ENCODE measurements around the gene SPP1. TPM values are rescaled to one million over a fixed set of nuclear protein-coding genes. Genes with fewer than 3 reads are reported as not detected.

The SPP1 gene
- total and polyA plus RNA-seq, 3 experiments from 2014 or later: 4.9 to 7.2 TPM; not detected in 1

DNA sequence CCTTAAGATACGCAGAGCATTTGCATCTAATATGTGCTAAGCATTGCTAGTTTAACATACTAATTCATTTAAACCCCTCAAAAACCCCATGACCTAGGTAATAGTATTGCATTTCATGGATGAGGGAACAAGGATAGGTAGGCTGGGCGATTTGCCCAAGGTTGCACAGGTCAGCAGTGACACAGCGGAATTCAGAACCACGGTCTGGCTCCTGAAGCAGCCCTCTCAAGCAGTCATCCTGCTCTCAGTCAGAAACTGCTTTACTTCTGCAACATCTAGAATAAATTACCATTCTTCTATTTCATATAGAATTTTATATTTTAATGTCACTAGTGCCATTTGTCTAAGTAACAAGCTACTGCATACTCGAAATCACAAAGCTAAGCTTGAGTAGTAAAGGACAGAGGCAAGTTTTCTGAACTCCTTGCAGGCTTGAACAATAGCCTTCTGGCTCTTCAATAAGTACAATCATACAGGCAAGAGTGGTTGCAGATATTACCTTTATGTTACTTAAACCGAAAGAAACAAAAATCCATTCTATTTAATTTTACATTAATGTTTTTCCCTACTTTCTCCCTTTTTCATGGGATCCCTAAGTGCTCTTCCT, 555 bp upstream of the SPP1 start:
- Histone ChIP-seq H3K4me3 (ENCODE audit: low read length) (no peak overlapping the region), H3K27me3 (ENCODE audit: insufficient read depth, low read length, poor library complexity, severe bottlenecking) (peaks cover 3% of the 10 kb centered on the region), H3K36me3 (ENCODE audit: insufficient read depth, low read length) (no peaks in the 10 kb centered on the region), H3K27ac (ENCODE audit: low read depth, low read length) (no peak overlapping the region), H3K4me1 (ENCODE audit: insufficient read depth, low read length) (peaks cover 8% of the 10 kb centered on the region), H3K9me3 (ENCODE audit: low read length) (no peaks in the 10 kb centered on the region)
- Mint-ChIP-seq H3K36me3 (no peaks in the 10 kb centered on the region), H3K27ac (no peak overlapping the region), H3K4me3 (peak overlapping the region in 2 of 7 donors; percentile 35 to 59), H3K9me3 (no peaks in the 10 kb centered on the region), H3K4me1 (peaks cover 9 to 13% (median 10%) of the 10 kb centered on the region in 3 donors), H3K27me3 (peaks cover 28 to 51% of the 10 kb centered on the region in 2 donors)
- ChIA-PET POLR2A (no interaction called here), CTCF (no interaction called here)
- no peak for DNase-seq

DNA sequence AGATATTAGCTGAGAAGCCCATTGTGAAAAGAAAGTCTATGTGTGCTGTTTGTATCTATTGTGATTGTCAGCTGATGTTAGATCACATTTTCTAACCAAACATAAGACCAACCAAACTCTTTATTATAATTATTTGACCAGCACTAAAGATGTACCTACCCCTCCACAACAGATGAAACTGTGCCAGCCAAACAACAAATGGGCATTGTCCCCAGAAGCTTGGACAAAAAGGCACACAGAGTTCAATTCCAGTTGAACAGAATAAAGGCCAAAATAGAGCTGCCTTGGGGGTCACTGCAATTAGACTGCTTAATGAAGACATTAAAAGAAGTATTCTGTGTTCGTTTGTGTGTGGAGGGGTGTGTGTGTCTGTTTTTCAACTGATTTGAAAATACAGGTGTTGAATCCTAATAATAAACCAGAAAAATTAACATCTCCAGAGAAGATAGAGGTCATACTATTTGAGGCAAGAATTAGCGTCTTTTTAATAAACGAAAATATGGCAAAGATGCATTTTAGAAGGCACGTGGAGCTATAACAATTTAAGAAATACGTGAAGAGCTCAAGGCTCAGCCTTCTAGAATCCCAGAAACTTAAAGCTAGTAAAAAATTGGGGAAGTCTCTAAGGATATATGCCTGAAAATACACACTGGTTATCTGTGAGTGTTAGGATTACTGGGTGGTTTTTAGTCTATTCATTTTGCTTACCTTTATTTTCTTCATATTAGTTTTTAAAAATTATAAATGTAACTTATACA, 2.2 kb downstream of the SPP1 start:
- Mint-ChIP-seq H3K27me3 (peaks cover 27 to 60% of the 10 kb centered on the region in 2 donors), H3K27ac (no peak overlapping the region), H3K4me3 (no peak overlapping the region), H3K36me3 (peaks cover 0 to 3% (median 0%) of the 10 kb centered on the region in 3 donors), H3K9me3 (no peaks in the 10 kb centered on the region), H3K4me1 (peaks cover 9 to 13% (median 10%) of the 10 kb centered on the region in 3 donors)
- Histone ChIP-seq H3K9me3 (ENCODE audit: low read length) (no peaks in the 10 kb centered on the region), H3K4me1 (ENCODE audit: insufficient read depth, low read length) (peaks cover 8% of the 10 kb centered on the region), H3K4me3 (ENCODE audit: low read length) (no peak overlapping the region), H3K36me3 (ENCODE audit: insufficient read depth, low read length) (no peaks in the 10 kb centered on the region), H3K27me3 (ENCODE audit: insufficient read depth, low read length, poor library complexity, severe bottlenecking) (peaks cover 3% of the 10 kb centered on the region), H3K27ac (ENCODE audit: low read depth, low read length) (no peak overlapping the region)
- POLR2A ChIA-PET: no interaction called here
- CTCF ChIA-PET: interaction anchor here (2.4 kb wide), 1 partner anchor 9 kb away, joined by 6 read pairs; no protein-coding TSS in a partner anchor
- DNase-seq: no peak

DNA sequence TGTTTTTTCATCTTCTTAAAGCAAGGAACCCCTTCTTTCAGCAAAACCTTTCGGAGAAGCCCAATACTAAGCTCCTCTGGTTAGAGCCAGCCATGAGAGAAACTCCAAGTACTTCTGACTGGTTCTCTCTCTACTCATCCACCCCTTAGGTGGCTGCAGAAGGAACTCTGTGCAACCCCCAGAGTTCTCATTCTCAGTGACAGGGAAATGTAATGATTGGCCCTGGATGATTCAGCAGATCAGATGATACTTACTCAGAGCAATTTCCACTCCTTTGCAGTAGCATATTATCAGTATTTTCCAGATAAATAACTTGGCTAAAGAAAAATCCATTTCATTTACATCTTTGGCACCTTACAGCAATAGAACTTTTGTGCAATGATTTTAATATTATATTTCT, 3.2 kb downstream of the SPP1 start:
- ChIA-PET CTCF (interaction anchor here (2.4 kb wide), 1 partner anchor 10 kb away, joined by 6 read pairs; no protein-coding TSS in a partner anchor), POLR2A (no interaction called here)
- H3K4me3 Mint-ChIP-seq: no peak overlapping the region
- no peak overlapping the region for H3K27ac Mint-ChIP-seq
- no peak overlapping the region for H3K27ac ChIP-seq (ENCODE audit: low read depth, low read length)
- DNase-seq: no peak
- peaks cover 0 to 3% (median 0%) of the 10 kb centered on the region in 3 donors for H3K36me3 Mint-ChIP-seq
- H3K4me1 ChIP-seq (ENCODE audit: insufficient read depth, low read length): peaks cover 8% of the 10 kb centered on the region
- H3K9me3 Mint-ChIP-seq: no peaks in the 10 kb centered on the region
- peaks cover 21 to 56% of the 10 kb centered on the region in 2 donors for H3K27me3 Mint-ChIP-seq
- H3K4me3 ChIP-seq (ENCODE audit: low read length): no peak overlapping the region
- H3K4me1 Mint-ChIP-seq: peaks cover 8 to 11% (median 9%) of the 10 kb centered on the region in 3 donors
- no peaks in the 10 kb centered on the region for H3K9me3 ChIP-seq (ENCODE audit: low read length)
- peaks cover 3% of the 10 kb centered on the region for H3K27me3 ChIP-seq (ENCODE audit: insufficient read depth, low read length, poor library complexity, severe bottlenecking)
- no peaks in the 10 kb centered on the region for H3K36me3 ChIP-seq (ENCODE audit: insufficient read depth, low read length)

DNA sequence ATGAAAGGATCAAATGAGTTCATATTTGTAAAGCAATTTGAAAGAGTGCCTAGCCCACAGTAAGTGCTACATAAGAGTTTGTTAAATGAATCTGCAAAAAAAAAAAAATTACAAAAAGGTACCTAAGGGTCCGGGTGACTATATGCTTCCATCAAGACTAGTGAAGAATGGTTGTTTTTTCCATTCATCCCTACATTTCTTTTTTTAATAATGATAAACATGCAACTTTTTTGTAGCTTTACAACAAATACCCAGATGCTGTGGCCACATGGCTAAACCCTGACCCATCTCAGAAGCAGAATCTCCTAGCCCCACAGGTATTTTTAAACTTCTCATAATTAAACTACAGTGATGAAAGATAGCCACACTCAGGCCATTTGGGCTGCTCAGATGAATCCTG, 4.3 kb downstream of the SPP1 start:
- peaks cover 0 to 3% (median 0%) of the 10 kb centered on the region in 3 donors for H3K36me3 Mint-ChIP-seq
- POLR2A ChIA-PET: no interaction called here
- no peak overlapping the region for H3K4me3 ChIP-seq (ENCODE audit: low read length)

DNA sequence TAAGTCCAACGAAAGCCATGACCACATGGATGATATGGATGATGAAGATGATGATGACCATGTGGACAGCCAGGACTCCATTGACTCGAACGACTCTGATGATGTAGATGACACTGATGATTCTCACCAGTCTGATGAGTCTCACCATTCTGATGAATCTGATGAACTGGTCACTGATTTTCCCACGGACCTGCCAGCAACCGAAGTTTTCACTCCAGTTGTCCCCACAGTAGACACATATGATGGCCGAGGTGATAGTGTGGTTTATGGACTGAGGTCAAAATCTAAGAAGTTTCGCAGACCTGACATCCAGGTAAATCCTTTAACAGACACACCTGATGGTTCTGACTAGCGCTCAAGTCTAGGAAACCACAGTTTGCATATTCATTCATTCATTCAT, 6.0 kb downstream of the SPP1 start:
- ChIA-PET CTCF (no interaction called here), POLR2A (no interaction called here)
- Histone ChIP-seq H3K4me1 (ENCODE audit: insufficient read depth, low read length) (no peaks in the 10 kb centered on the region), H3K9me3 (ENCODE audit: low read length) (no peaks in the 10 kb centered on the region), H3K27me3 (ENCODE audit: insufficient read depth, low read length, poor library complexity, severe bottlenecking) (no peaks in the 10 kb centered on the region), H3K36me3 (ENCODE audit: insufficient read depth, low read length) (no peaks in the 10 kb centered on the region), H3K4me3 (ENCODE audit: low read length) (no peak overlapping the region), H3K27ac (ENCODE audit: low read depth, low read length) (no peak overlapping the region)
- Mint-ChIP-seq H3K36me3 (peaks cover 0 to 3% (median 0%) of the 10 kb centered on the region in 3 donors), H3K27ac (no peak overlapping the region), H3K9me3 (no peaks in the 10 kb centered on the region), H3K4me1 (peaks cover 0 to 1% (median 0%) of the 10 kb centered on the region in 3 donors), H3K4me3 (no peak overlapping the region), H3K27me3 (peaks cover 18 to 63% of the 10 kb centered on the region in 2 donors)
- no peak for DNase-seq

More for the DNA sequence above, 4.3 kb downstream of the SPP1 start:
- H3K4me3 Mint-ChIP-seq: no peak overlapping the region
- Histone ChIP-seq H3K27me3 (ENCODE audit: insufficient read depth, low read length, poor library complexity, severe bottlenecking) (peaks cover 3% of the 10 kb centered on the region), H3K36me3 (ENCODE audit: insufficient read depth, low read length) (no peaks in the 10 kb centered on the region), H3K4me1 (ENCODE audit: insufficient read depth, low read length) (peaks cover 8% of the 10 kb centered on the region), H3K9me3 (ENCODE audit: low read length) (no peaks in the 10 kb centered on the region), H3K27ac (ENCODE audit: low read depth, low read length) (no peak overlapping the region)
- CTCF ChIA-PET: interaction anchor here (2.4 kb wide), 1 partner anchor 12 kb away, joined by 6 read pairs; no protein-coding TSS in a partner anchor
- no peak for DNase-seq
- peaks cover 20 to 58% of the 10 kb centered on the region in 2 donors for H3K27me3 Mint-ChIP-seq
- peaks cover 8 to 10% (median 9%) of the 10 kb centered on the region in 3 donors for H3K4me1 Mint-ChIP-seq
- no peaks in the 10 kb centered on the region for H3K9me3 Mint-ChIP-seq
- no peak overlapping the region for H3K27ac Mint-ChIP-seq

DNA sequence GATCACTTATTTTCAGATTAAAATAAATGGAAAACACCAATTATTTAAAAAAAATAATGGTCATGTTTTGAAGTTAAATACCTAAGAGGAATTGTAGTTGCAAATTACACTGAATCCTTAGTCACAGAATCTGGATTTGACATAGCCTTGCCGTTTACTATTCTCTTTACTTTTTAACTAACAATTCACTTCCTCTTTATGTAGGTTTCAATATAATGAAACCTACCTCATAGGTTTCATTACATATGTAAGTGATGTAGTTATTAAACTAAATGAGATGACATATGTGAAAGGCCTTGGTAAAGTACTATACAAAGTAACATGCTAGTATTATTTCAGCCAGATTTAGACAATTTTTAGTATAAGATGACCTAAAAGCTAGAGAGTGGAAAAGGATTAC, 6.5 kb downstream of the SPP1 start:
- H3K4me3 Mint-ChIP-seq: no peak overlapping the region
- H3K9me3 Mint-ChIP-seq: no peaks in the 10 kb centered on the region
- no peaks in the 10 kb centered on the region for H3K9me3 ChIP-seq (ENCODE audit: low read length)
- ChIA-PET CTCF (no interaction called here), POLR2A (no interaction called here)
- DNase-seq: no peak
- H3K27me3 ChIP-seq (ENCODE audit: insufficient read depth, low read length, poor library complexity, severe bottlenecking): no peaks in the 10 kb centered on the region
- no peaks in the 10 kb centered on the region for H3K36me3 ChIP-seq (ENCODE audit: insufficient read depth, low read length)
- peaks cover 0 to 1% (median 0%) of the 10 kb centered on the region in 3 donors for H3K4me1 Mint-ChIP-seq
- no peak overlapping the region for H3K4me3 ChIP-seq (ENCODE audit: low read length)
- peaks cover 0 to 3% (median 0%) of the 10 kb centered on the region in 3 donors for H3K36me3 Mint-ChIP-seq
- H3K27ac ChIP-seq (ENCODE audit: low read depth, low read length): no peak overlapping the region
- no peaks in the 10 kb centered on the region for H3K4me1 ChIP-seq (ENCODE audit: insufficient read depth, low read length)
- no peak overlapping the region for H3K27ac Mint-ChIP-seq
- H3K27me3 Mint-ChIP-seq: peaks cover 15 to 63% of the 10 kb centered on the region in 2 donors

DNA sequence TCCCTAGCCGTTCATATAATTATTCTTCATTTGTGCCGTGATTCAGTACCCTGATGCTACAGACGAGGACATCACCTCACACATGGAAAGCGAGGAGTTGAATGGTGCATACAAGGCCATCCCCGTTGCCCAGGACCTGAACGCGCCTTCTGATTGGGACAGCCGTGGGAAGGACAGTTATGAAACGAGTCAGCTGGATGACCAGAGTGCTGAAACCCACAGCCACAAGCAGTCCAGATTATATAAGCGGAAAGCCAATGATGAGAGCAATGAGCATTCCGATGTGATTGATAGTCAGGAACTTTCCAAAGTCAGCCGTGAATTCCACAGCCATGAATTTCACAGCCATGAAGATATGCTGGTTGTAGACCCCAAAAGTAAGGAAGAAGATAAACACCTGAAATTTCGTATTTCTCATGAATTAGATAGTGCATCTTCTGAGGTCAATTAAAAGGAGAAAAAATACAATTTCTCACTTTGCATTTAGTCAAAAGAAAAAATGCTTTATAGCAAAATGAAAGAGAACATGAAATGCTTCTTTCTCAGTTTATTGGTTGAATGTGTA, 7.0 kb downstream of the SPP1 start:
- Histone ChIP-seq H3K27me3 (ENCODE audit: insufficient read depth, low read length, poor library complexity, severe bottlenecking) (no peaks in the 10 kb centered on the region), H3K27ac (ENCODE audit: low read depth, low read length) (no peak overlapping the region), H3K36me3 (ENCODE audit: insufficient read depth, low read length) (no peaks in the 10 kb centered on the region), H3K4me1 (ENCODE audit: insufficient read depth, low read length) (no peaks in the 10 kb centered on the region), H3K4me3 (ENCODE audit: low read length) (no peak overlapping the region), H3K9me3 (ENCODE audit: low read length) (no peaks in the 10 kb centered on the region)
- DNase-seq: no peak
- Mint-ChIP-seq H3K4me3 (no peak overlapping the region), H3K27ac (no peak overlapping the region), H3K36me3 (peaks cover 0 to 3% (median 0%) of the 10 kb centered on the region in 3 donors), H3K27me3 (peaks cover 13 to 64% of the 10 kb centered on the region in 2 donors), H3K9me3 (no peaks in the 10 kb centered on the region), H3K4me1 (peaks cover 0 to 1% (median 0%) of the 10 kb centered on the region in 3 donors)
- ChIA-PET POLR2A (no interaction called here), CTCF (no interaction called here)

DNA sequence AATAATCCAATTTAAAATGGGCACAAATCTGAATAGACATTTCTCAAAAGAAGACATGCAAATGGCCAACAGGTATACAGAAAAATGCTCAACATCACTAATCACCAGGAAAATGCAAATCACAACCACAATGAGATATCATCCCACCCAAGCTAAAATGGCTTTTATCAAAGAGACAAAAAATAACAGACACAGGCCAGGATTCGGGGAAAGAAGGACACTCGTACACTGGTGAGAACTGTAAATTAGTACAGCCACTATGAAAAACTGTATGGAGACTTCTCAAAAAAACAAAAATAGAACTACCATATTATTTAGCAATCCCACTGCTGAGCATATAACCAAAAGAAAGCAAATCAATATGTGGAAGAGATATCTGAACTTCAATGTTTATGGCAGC, 8.5 kb downstream of the SPP1 start:
- H3K27ac ChIP-seq (ENCODE audit: low read depth, low read length): no peak overlapping the region
- Mint-ChIP-seq H3K27ac (no peak overlapping the region), H3K36me3 (peaks cover 0 to 3% (median 0%) of the 10 kb centered on the region in 3 donors), H3K4me1 (peaks cover 0 to 1% (median 0%) of the 10 kb centered on the region in 3 donors), H3K4me3 (no peak overlapping the region), H3K9me3 (no peaks in the 10 kb centered on the region), H3K27me3 (peaks cover 13 to 68% of the 10 kb centered on the region in 2 donors)
- no peaks in the 10 kb centered on the region for H3K9me3 ChIP-seq (ENCODE audit: low read length)
- no peak for DNase-seq
- no peaks in the 10 kb centered on the region for H3K27me3 ChIP-seq (ENCODE audit: insufficient read depth, low read length, poor library complexity, severe bottlenecking)
- H3K4me1 ChIP-seq (ENCODE audit: insufficient read depth, low read length): no peaks in the 10 kb centered on the region
- ChIA-PET POLR2A (no interaction called here), CTCF (no interaction called here)
- H3K36me3 ChIP-seq (ENCODE audit: insufficient read depth, low read length): no peaks in the 10 kb centered on the region
- no peak overlapping the region for H3K4me3 ChIP-seq (ENCODE audit: low read length)
